HL-60 (cell line): ENCODE data around the gene LAMP1.

Source experiments
- CTCF ChIP-seq: IDR thresholded peaks from one replicate; pipeline ENCODE4 v1.5.1; 2011; ENCODE audit warnings: low read length, control low read depth, inconsistent platforms; ENCODE audit not compliant: insufficient read depth
- POLR2AphosphoS5 ChIP-seq: IDR thresholded peaks from 2 replicates; pipeline ENCODE4 v1.6.1; 2012; ENCODE audit warnings: low read depth
- SPI1 ChIP-seq: IDR thresholded peaks from 2 replicates; pipeline ENCODE4 v1.6.1; 2012; ENCODE audit warnings: low read depth, mild to moderate bottlenecking, borderline replicate concordance
- TF ChIP-seq, protein P1 (sequence below): IDR thresholded peaks from 2 replicates; pipeline ENCODE4 v1.6.1; 2012; ENCODE audit warnings: low read depth; ENCODE audit not compliant: insufficient replicate concordance

DNA sequence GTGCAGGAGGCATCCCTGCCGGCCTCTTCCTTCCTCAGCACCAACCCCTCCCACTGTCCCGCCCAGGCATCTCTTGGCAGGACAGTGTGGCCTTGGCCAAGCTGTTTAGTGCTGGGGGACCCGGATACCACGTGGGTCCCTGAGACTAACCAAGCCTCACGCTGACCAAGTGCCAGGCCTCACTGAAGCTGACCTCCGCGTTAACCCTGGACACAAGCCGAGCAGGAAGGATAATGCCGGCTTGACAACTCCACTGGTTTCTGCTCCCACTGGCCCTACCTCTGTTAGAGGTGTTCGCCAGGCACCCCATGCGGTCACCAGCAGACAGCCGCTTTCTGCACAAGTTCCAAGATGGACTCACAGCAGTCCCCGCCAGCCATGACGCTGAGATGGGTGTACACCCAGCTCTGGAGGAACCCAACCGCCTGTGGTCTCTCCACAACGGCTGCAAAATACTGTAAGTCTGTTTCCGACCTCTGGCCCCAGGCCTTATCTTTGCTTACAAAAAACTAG is 54.5 kb downstream of the LAMP1 start:
- TF ChIP-seq CTCF (no peak), POLR2AphosphoS5 (no peak), SPI1 (no peak)
- TF ChIP-seq, protein P1, sequence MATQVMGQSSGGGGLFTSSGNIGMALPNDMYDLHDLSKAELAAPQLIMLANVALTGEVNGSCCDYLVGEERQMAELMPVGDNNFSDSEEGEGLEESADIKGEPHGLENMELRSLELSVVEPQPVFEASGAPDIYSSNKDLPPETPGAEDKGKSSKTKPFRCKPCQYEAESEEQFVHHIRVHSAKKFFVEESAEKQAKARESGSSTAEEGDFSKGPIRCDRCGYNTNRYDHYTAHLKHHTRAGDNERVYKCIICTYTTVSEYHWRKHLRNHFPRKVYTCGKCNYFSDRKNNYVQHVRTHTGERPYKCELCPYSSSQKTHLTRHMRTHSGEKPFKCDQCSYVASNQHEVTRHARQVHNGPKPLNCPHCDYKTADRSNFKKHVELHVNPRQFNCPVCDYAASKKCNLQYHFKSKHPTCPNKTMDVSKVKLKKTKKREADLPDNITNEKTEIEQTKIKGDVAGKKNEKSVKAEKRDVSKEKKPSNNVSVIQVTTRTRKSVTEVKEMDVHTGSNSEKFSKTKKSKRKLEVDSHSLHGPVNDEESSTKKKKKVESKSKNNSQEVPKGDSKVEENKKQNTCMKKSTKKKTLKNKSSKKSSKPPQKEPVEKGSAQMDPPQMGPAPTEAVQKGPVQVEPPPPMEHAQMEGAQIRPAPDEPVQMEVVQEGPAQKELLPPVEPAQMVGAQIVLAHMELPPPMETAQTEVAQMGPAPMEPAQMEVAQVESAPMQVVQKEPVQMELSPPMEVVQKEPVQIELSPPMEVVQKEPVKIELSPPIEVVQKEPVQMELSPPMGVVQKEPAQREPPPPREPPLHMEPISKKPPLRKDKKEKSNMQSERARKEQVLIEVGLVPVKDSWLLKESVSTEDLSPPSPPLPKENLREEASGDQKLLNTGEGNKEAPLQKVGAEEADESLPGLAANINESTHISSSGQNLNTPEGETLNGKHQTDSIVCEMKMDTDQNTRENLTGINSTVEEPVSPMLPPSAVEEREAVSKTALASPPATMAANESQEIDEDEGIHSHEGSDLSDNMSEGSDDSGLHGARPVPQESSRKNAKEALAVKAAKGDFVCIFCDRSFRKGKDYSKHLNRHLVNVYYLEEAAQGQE = no peak
